IMR-90 (cell line): ENCODE measurements around the gene INPP5A.
"Not testable (repeated sequence)": the region's sequence is repeated elsewhere in the genome, so short reads cannot be mapped to it uniquely, and the experiment has no call there.

ENCODE experiments used
- CEBPB ChIP-seq: IDR thresholded peaks from 2 replicates; pipeline ENCODE4 v1.6.1; 2012; ENCODE audit warnings: low read depth, low read length, improper control_type of control experiment
- MAFK ChIP-seq: IDR thresholded peaks from 2 replicates; pipeline ENCODE4 v1.6.1; 2012; ENCODE audit warnings: low read depth, low read length, improper control_type of control experiment
- MAZ ChIP-seq: IDR thresholded peaks from 2 replicates; pipeline ENCODE4 v1.6.1; 2012; ENCODE audit warnings: low read depth, mild to moderate bottlenecking, low read length, improper control_type of control experiment, moderate library complexity, borderline replicate concordance
- POLR2A ChIP-seq: IDR thresholded peaks from 2 replicates; pipeline ENCODE4 v1.6.1; 2012; ENCODE audit warnings: mild to moderate bottlenecking, low read depth, low read length
- RAD21 ChIP-seq: IDR thresholded peaks from 2 replicates; pipeline ENCODE4 v1.6.1; 2012; ENCODE audit warnings: low read length, improper control_type of control experiment
- RCOR1 ChIP-seq: IDR thresholded peaks from 2 replicates; pipeline ENCODE4 v1.6.1; 2012; ENCODE audit warnings: mild to moderate bottlenecking, low read length, improper control_type of control experiment; ENCODE audit not compliant: insufficient replicate concordance
- RFX5 ChIP-seq: IDR thresholded peaks from 2 replicates; pipeline ENCODE4 v1.8.0; 2012; ENCODE audit warnings: low read depth, mild to moderate bottlenecking, low read length, moderate library complexity
- SMC3 ChIP-seq: fragments of 150-350 bp; IDR thresholded peaks from 2 replicates; pipeline ENCODE4 v1.6.1; 2016; ENCODE audit warnings: low read depth, mild to moderate bottlenecking, antibody characterized with exemption, low read length, moderate library complexity
- TF ChIP-seq, protein P1 (sequence below): conservative IDR thresholded peaks from 2 replicates; pipeline ENCODE4 v1.5.1; 2012; ENCODE audit warnings: mild to moderate bottlenecking, low read depth, low read length, improper control_type of control experiment

DNA sequence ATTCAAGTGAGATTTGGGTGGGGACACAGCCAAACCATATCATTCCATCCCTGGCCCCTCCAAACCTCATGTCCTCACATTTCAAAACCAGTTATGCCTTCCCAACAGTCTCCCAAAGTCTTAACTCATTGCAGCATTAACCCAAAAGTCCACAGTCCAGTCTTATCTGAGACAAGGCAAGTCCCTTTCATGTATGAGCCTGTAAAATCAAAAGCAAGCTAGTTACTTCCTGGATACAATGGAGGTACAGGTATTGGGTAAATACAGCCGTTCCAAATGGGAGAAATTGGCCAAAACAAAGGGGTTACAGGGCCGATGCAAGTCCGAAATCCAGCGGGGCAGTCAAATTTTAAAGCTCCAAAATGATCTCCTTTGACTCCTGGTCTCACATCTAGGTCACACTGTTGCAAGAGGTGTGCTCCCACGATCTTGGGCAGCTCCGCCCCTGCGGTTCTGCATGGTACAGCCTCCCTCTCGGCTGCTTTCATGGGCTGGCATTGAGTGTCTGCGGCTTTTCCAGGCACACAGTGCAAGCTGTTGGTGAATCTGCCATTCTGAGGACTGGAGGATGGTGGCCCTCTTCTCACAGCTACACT, 61.5 kb downstream of the INPP5A start:
- not testable (repeated sequence) for TF ChIP-seq RCOR1, POLR2A, RFX5, MAFK, RAD21, MAZ, CEBPB, SMC3
- TF ChIP-seq, protein P1, sequence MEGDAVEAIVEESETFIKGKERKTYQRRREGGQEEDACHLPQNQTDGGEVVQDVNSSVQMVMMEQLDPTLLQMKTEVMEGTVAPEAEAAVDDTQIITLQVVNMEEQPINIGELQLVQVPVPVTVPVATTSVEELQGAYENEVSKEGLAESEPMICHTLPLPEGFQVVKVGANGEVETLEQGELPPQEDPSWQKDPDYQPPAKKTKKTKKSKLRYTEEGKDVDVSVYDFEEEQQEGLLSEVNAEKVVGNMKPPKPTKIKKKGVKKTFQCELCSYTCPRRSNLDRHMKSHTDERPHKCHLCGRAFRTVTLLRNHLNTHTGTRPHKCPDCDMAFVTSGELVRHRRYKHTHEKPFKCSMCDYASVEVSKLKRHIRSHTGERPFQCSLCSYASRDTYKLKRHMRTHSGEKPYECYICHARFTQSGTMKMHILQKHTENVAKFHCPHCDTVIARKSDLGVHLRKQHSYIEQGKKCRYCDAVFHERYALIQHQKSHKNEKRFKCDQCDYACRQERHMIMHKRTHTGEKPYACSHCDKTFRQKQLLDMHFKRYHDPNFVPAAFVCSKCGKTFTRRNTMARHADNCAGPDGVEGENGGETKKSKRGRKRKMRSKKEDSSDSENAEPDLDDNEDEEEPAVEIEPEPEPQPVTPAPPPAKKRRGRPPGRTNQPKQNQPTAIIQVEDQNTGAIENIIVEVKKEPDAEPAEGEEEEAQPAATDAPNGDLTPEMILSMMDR, result not testable (repeated sequence)
